ENCODE data around the gene MDM2. TPM values are rescaled to one million over a fixed set of nuclear protein-coding genes. Genes with fewer than 3 reads are reported as not detected.
A peak's percentile ranks its signal among the peaks of the same experiment; 100 is the strongest.
"Not testable (repeated sequence)": the region's sequence is repeated elsewhere in the genome, so short reads cannot be mapped to it uniquely, and the experiment has no call there.

The MDM2 gene
- total and polyA plus RNA-seq, 2 of the 13 experiments (the other 11 are each of a cell fraction or from before 2014, with no cell fraction given): 29.3 to 314 TPM

DNA sequence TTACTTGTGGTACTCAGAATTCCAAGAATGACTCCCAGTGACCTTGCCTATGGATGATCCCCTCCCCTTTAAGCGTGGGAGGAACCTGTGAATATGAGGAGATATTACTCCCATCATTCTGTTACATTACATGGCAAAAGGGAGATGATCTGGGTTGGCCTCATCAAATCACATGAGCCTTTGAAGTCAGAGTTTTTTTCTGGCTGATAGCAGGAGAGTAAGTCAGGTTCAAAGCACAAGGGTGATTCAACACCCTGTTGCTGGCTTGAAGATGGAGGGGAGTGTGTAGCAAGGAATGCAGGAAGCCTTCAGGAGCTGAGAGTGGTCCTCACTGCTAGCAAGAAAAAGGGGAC lies 9.1 kb upstream of the MDM2 start:
- Histone ChIP-seq H4K20me1 (ENCODE audit: insufficient read depth, low read length) (no peaks in the 10 kb centered on the region), H3K4me1 (ENCODE audit: insufficient read depth, low read length) (peaks cover 39% of the 10 kb centered on the region), H3K79me2 (ENCODE audit: insufficient read depth, low read length) (no peaks in the 10 kb centered on the region), H2AFZ (ENCODE audit: low read length) (no peak overlapping the region), H3K4me3 (replicated peaks in 1 of 3; ENCODE audit: insufficient read depth in 1 of 3, low read depth in 2 of 3, low read length in 3 of 3) (no peak overlapping the region), H3K36me3 (replicated peaks in 1 of 2; ENCODE audit: control insufficient read depth in 1 of 2, insufficient read depth in 2 of 2, low read length in 2 of 2) (no peaks in the 10 kb centered on the region), H3K9ac (ENCODE audit: insufficient read depth, low read depth, low read length) (no peak overlapping the region), H3K27ac (ENCODE audit: extremely low read length, insufficient read depth, low read length) (no peak overlapping the region), H3K9me3 (ENCODE audit: low read length) (no peaks in the 10 kb centered on the region), H3K4me2 (ENCODE audit: low read depth, low read length) (no peak overlapping the region), H3K27me3 (ENCODE audit: control insufficient read depth in 1 of 2, insufficient read depth in 2 of 2, low read length in 2 of 2) (no peaks in the 10 kb centered on the region)
- 71% methylated on average over 1 of the region's 1 CpG for WGBS (ENCODE audit: low lambda C conversion rate)
- ATAC-seq (peak; percentile 33; the same call in 2 of the 3 replicates), FAIRE-seq (peak; percentile 4), DNase-seq (ENCODE audit: low spot score) (no peak)
- intact Hi-C loops (cut with micrococcal nuclease; ENCODE audit: unreplicated experiment) (no loop called here), in situ Hi-C loops (cut with HindIII; ENCODE audit: extremely low pct_ligation_motif_present, low pct_unique_long_range_greater_than_20kb) (no loop called here)
- 0 out of 2 replicates have a peak, but pooled peaks have one; percentile 13 for TF ChIP-seq ZNF362 (CRISPR knock-in tag; IDR thresholded peaks at IDR 0.05; ENCODE audit: borderline replicate concordance)
- no peak for TF ChIP-seq SMAD1 (CRISPR knock-in tag; IDR thresholded peaks at IDR 0.05; ENCODE audit: borderline replicate concordance, low read depth)
- CTCF ChIA-PET (ENCODE audit: low intra/inter-chr PET ratio, low total read pairs): no interaction called here
- BruUV-seq (replicated peaks): no TSS peak
- POLR2A ChIA-PET: interaction anchor here (1.2 kb wide), 1 partner anchor 53 kb away, joined by 4 read pairs; the partner anchor contains the start of gene SLC35E3

- in situ Hi-C loops (cut with HindIII; ENCODE audit: extremely low pct_ligation_motif_present, low pct_unique_long_range_greater_than_20kb) (no loop called here), intact Hi-C loops (cut with micrococcal nuclease; ENCODE audit: unreplicated experiment) (no loop called here)
- ATAC-seq (no peak), DNase-seq (ENCODE audit: low spot score) (no peak), FAIRE-seq (no peak)
- H3K36me3 ChIP-seq (replicated peaks in 1 of 2; ENCODE audit: control insufficient read depth in 1 of 2, insufficient read depth in 2 of 2, low read length in 2 of 2): no peaks in the 10 kb centered on the region
- 94% methylated on average over 5 of the region's 5 CpGs for WGBS (ENCODE audit: low lambda C conversion rate)
- peaks cover 40% of the 10 kb centered on the region for H3K4me1 ChIP-seq (ENCODE audit: insufficient read depth, low read length)
- no peak overlapping the region for H2AFZ ChIP-seq (ENCODE audit: low read length)
- H3K4me2 ChIP-seq (ENCODE audit: low read depth, low read length): no peak overlapping the region
- H3K79me2 ChIP-seq (ENCODE audit: insufficient read depth, low read length): peaks cover 5% of the 10 kb centered on the region
- H3K9me3 ChIP-seq (ENCODE audit: low read length): no peaks in the 10 kb centered on the region
- no TSS peak for BruUV-seq (replicated peaks)
- H3K27me3 ChIP-seq (ENCODE audit: control insufficient read depth in 1 of 2, insufficient read depth in 2 of 2, low read length in 2 of 2): peaks cover 0 to 1% of the 10 kb centered on the region in 2 experiments; a peak in 1 of 5 replicates
- ChIA-PET POLR2A (interaction anchor here (1.0 to 1.9 kb wide), 2 partner anchors 9 to 11 kb away, joined by 4 to 7 read pairs; no protein-coding TSS in a partner anchor), CTCF (ENCODE audit: low intra/inter-chr PET ratio, low total read pairs) (no interaction called here)
- no peaks in the 10 kb centered on the region; the same call in 1 of the 2 replicates for H4K20me1 ChIP-seq (ENCODE audit: insufficient read depth, low read length)
- H3K9ac ChIP-seq (ENCODE audit: insufficient read depth, low read depth, low read length): no peak overlapping the region
- H3K27ac ChIP-seq (ENCODE audit: extremely low read length, insufficient read depth, low read length): no peak overlapping the region
- no peak for TF ChIP-seq NFIB (CRISPR knock-in tag; IDR thresholded peaks at IDR 0.05; ENCODE audit: borderline replicate concordance)
- no peak for TF ChIP-seq ZBTB8A (CRISPR knock-in tag; IDR thresholded peaks at IDR 0.05; ENCODE audit: borderline replicate concordance, low read depth)
- TF ChIP-seq ATF6 (CRISPR knock-in tag; conservative IDR thresholded peaks at IDR 0.05): no peak
- TF ChIP-seq TP53 (CRISPR knock-in tag; conservative IDR thresholded peaks at IDR 0.05): no peak
- TF ChIP-seq MLLT10 (CRISPR knock-in tag; IDR thresholded peaks at IDR 0.05): no peak
- no peak for TF ChIP-seq RBAK (CRISPR knock-in tag; IDR thresholded peaks at IDR 0.05)
- no peak overlapping the region for H3K4me3 ChIP-seq (replicated peaks in 1 of 3; ENCODE audit: insufficient read depth in 1 of 3, low read depth in 2 of 3, low read length in 3 of 3)
Measured at GRCh38 chr12:68800294-68800693, 7.7 kb upstream of the MDM2 start.

- H3K4me3 ChIP-seq (replicated peaks in 1 of 3; ENCODE audit: insufficient read depth in 1 of 3, low read depth in 2 of 3, low read length in 3 of 3); BruUV-seq (replicated peaks); DNase-seq (ENCODE audit: low spot score); intact Hi-C loops (cut with micrococcal nuclease; ENCODE audit: unreplicated experiment); CTCF ChIA-PET (ENCODE audit: low intra/inter-chr PET ratio, low total read pairs); H3K9me3 ChIP-seq (ENCODE audit: low read length); H4K20me1 ChIP-seq (ENCODE audit: insufficient read depth, low read length); H3K4me2 ChIP-seq (ENCODE audit: low read depth, low read length); H3K27ac ChIP-seq (ENCODE audit: extremely low read length, insufficient read depth, low read length); in situ Hi-C loops (cut with HindIII; ENCODE audit: extremely low pct_ligation_motif_present, low pct_unique_long_range_greater_than_20kb); FAIRE-seq; H3K9ac ChIP-seq (ENCODE audit: insufficient read depth, low read depth, low read length); H3K36me3 ChIP-seq (replicated peaks in 1 of 2; ENCODE audit: control insufficient read depth in 1 of 2, insufficient read depth in 2 of 2, low read length in 2 of 2); H3K27me3 ChIP-seq (ENCODE audit: control insufficient read depth in 1 of 2, insufficient read depth in 2 of 2, low read length in 2 of 2); H2AFZ ChIP-seq (ENCODE audit: low read length); ATAC-seq: not testable (repeated sequence)
- POLR2A ChIA-PET: interaction anchor here (0.8 to 1.9 kb wide), 3 partner anchors 8 to 14 kb away, joined by 3 to 7 read pairs (median 3); no protein-coding TSS in a partner anchor
- H3K4me1 ChIP-seq (ENCODE audit: insufficient read depth, low read length): peaks cover 40% of the 10 kb centered on the region
- WGBS (ENCODE audit: low lambda C conversion rate): 95% methylated on average over 7 of the region's 7 CpGs
- peaks cover 13% of the 10 kb centered on the region for H3K79me2 ChIP-seq (ENCODE audit: insufficient read depth, low read length)
Measured at GRCh38 chr12:68801124-68801523, 6.9 kb upstream of the MDM2 start.

All from HepG2 (cell line).